ACC112 (cell line): ENCODE results near the gene PLCH2.

Experiments used
- H2AFZ ChIP-seq: fragments of 200-600 bp; sonication (generic); one replicate; pipeline ENCODE4 v1.6.0; 2017; ENCODE audit warnings: antibody characterized with exemption, low read length; ENCODE audit not compliant: unreplicated experiment
- H3K27ac ChIP-seq: fragments of 200-600 bp; sonication (generic); 2 replicates; pipeline ENCODE4 v1.5.1; 2014; ENCODE audit warnings: low read depth, mild to moderate bottlenecking, antibody characterized with exemption, low read length, moderate library complexity
- H3K27me3 ChIP-seq: fragments of 200-600 bp; sonication (generic); 2 replicates; pipeline ENCODE4 v1.6.1; 2014; ENCODE audit warnings: mild to moderate bottlenecking, antibody characterized with exemption, low read length, moderate library complexity, mixed read lengths; ENCODE audit not compliant: insufficient read depth
- H3K36me3 ChIP-seq: fragments of 200-600 bp; sonication (generic); 2 replicates; pipeline ENCODE4 v1.6.1; 2016; ENCODE audit warnings: mild to moderate bottlenecking, antibody characterized with exemption, low read length, moderate library complexity, mixed read lengths; ENCODE audit not compliant: insufficient read depth
- H3K4me1 ChIP-seq: fragments of 200-600 bp; sonication (generic); one replicate; pipeline ENCODE4 v1.6.1; 2016; ENCODE audit warnings: low read length, mixed read lengths; ENCODE audit not compliant: insufficient read depth, unreplicated experiment, control insufficient read depth
- H3K4me3 ChIP-seq: fragments of 200-600 bp; sonication (generic); 2 replicates; pipeline ENCODE4 v1.5.1; 2014; ENCODE audit warnings: mild to moderate bottlenecking, low read depth, low read length
- H3K79me2 ChIP-seq: fragments of 200-600 bp; sonication (generic); one replicate; pipeline ENCODE4 v1.6.0; 2016; ENCODE audit warnings: low read length; ENCODE audit not compliant: control insufficient read depth, unreplicated experiment, insufficient read depth

Gene PLCH2

GRCh38 chr1:2476061-2476999 is at the start of gene PLCH2:
Gene PLCH2, plus strand, starts transcription at chr1:2476289. Its CDS starts 300 bp downstream, at chr1:2476589.
- no peaks in the 10 kb centered on the region for H3K36me3 ChIP-seq
- no peaks in the 10 kb centered on the region for H3K4me1 ChIP-seq
- H3K79me2 ChIP-seq = no peaks in the 10 kb centered on the region
- H3K27me3 ChIP-seq = no peaks in the 10 kb centered on the region; the same call in 1 of the 2 replicates
- no peak within 1 kb of the TSS for H3K27ac ChIP-seq
- no peak within 1 kb of the TSS for H3K4me3 ChIP-seq
- no peak within 1 kb of the TSS for H2AFZ ChIP-seq

- Histone ChIP-seq H2AFZ (no peak overlapping the region), H3K36me3 (no peaks in the 10 kb centered on the region), H3K4me1 (no peaks in the 10 kb centered on the region), H3K4me3 (no peak overlapping the region), H3K27me3 (peaks cover 14% of the 10 kb centered on the region), H3K79me2 (no peaks in the 10 kb centered on the region), H3K27ac (no peak overlapping the region)
These were observed 49.5 kb upstream of the PLCH2 start for GRCh38 chr1:2426540-2426939.

GRCh38 chr1:2427051-2427450 is 49.0 kb upstream of the PLCH2 start:
- Histone ChIP-seq H3K27me3 (peaks cover 19% of the 10 kb centered on the region), H3K4me1 (no peaks in the 10 kb centered on the region), H3K4me3 (no peak overlapping the region), H3K79me2 (no peaks in the 10 kb centered on the region), H2AFZ (no peak overlapping the region), H3K36me3 (no peaks in the 10 kb centered on the region), H3K27ac (no peak overlapping the region)

GRCh38 chr1:2427976-2428375 is 48.1 kb upstream of the PLCH2 start:
- H3K27me3 ChIP-seq = peaks cover 24% of the 10 kb centered on the region
- no peak overlapping the region for H2AFZ ChIP-seq
- H3K79me2 ChIP-seq = no peaks in the 10 kb centered on the region
- no peak overlapping the region for H3K4me3 ChIP-seq
- no peaks in the 10 kb centered on the region for H3K4me1 ChIP-seq
- no peak overlapping the region for H3K27ac ChIP-seq
- no peaks in the 10 kb centered on the region for H3K36me3 ChIP-seq

GRCh38 chr1:2428490-2428889 is 47.6 kb upstream of the PLCH2 start:
- H2AFZ ChIP-seq = no peak overlapping the region
- H3K4me3 ChIP-seq = no peak overlapping the region
- H3K27ac ChIP-seq = no peak overlapping the region
- peaks cover 24% of the 10 kb centered on the region for H3K27me3 ChIP-seq
- no peaks in the 10 kb centered on the region for H3K4me1 ChIP-seq
- no peaks in the 10 kb centered on the region for H3K79me2 ChIP-seq
- H3K36me3 ChIP-seq = no peaks in the 10 kb centered on the region

- peaks cover 39% of the 10 kb centered on the region for H3K27me3 ChIP-seq
These were observed 46.1 kb upstream of the PLCH2 start for GRCh38 chr1:2429780-2430591.

GRCh38 chr1:2430592-2430973 is 45.5 kb upstream of the PLCH2 start:
- peaks cover 45% of the 10 kb centered on the region for H3K27me3 ChIP-seq
- no peak overlapping the region for H3K27ac ChIP-seq
- H3K4me3 ChIP-seq = no peak overlapping the region
- no peaks in the 10 kb centered on the region for H3K36me3 ChIP-seq
- H3K79me2 ChIP-seq = no peaks in the 10 kb centered on the region
- H2AFZ ChIP-seq = no peak overlapping the region
- no peaks in the 10 kb centered on the region for H3K4me1 ChIP-seq

More at GRCh38 chr1:2429780-2430591, 46.1 kb upstream of the PLCH2 start:
- Histone ChIP-seq H3K79me2 (no peaks in the 10 kb centered on the region), H3K4me3 (no peak overlapping the region), H3K4me1 (no peaks in the 10 kb centered on the region), H3K36me3 (no peaks in the 10 kb centered on the region), H3K27ac (no peak overlapping the region), H2AFZ (no peak overlapping the region)

GRCh38 chr1:2431103-2431502 is 45.0 kb upstream of the PLCH2 start:
- H3K79me2 ChIP-seq = no peaks in the 10 kb centered on the region
- H3K4me3 ChIP-seq = no peak overlapping the region
- H3K27ac ChIP-seq = no peak overlapping the region
- H3K4me1 ChIP-seq = no peaks in the 10 kb centered on the region
- no peaks in the 10 kb centered on the region for H3K36me3 ChIP-seq
- H3K27me3 ChIP-seq = peaks cover 46% of the 10 kb centered on the region
- no peak overlapping the region for H2AFZ ChIP-seq

GRCh38 chr1:2431518-2431917 is 44.6 kb upstream of the PLCH2 start:
- Histone ChIP-seq H3K36me3 (no peaks in the 10 kb centered on the region), H3K4me1 (no peaks in the 10 kb centered on the region), H3K27ac (no peak overlapping the region), H3K79me2 (no peaks in the 10 kb centered on the region), H3K27me3 (peaks cover 45% of the 10 kb centered on the region), H3K4me3 (no peak overlapping the region), H2AFZ (no peak overlapping the region)

GRCh38 chr1:2432441-2432844 is 43.6 kb upstream of the PLCH2 start:
- Histone ChIP-seq H2AFZ (no peak overlapping the region), H3K27ac (no peak overlapping the region), H3K36me3 (no peaks in the 10 kb centered on the region), H3K27me3 (peaks cover 42% of the 10 kb centered on the region), H3K4me3 (no peak overlapping the region), H3K79me2 (no peaks in the 10 kb centered on the region), H3K4me1 (no peaks in the 10 kb centered on the region)
